Measurements from ENCODE around the gene CD300LG.

CD300LG gene

GRCh38 chr17:43814026-43814425 lies 33.0 kb upstream of the CD300LG start:
- H3K79me2 ChIP-seq (ENCODE audit: control insufficient read depth, low read length): no peaks in the 10 kb centered on the region
- no peak overlapping the region for H3K4me3 ChIP-seq (ENCODE audit: low read length)
- no peaks in the 10 kb centered on the region for H3K36me3 ChIP-seq (ENCODE audit: control insufficient read depth, low read length)
- no peak overlapping the region for H3K27ac ChIP-seq (ENCODE audit: low read depth, low read length)
- no peaks in the 10 kb centered on the region for H3K4me1 ChIP-seq (ENCODE audit: control insufficient read depth, low read length)
- H4K20me1 ChIP-seq (ENCODE audit: control insufficient read depth, insufficient read depth, low read depth, low read length): no peaks in the 10 kb centered on the region
- H3K4me2 ChIP-seq (ENCODE audit: low read length): no peak overlapping the region
- H3K9me2 ChIP-seq (replicated peaks; ENCODE audit: control insufficient read depth, low read length): no peaks in the 10 kb centered on the region
- no peaks in the 10 kb centered on the region for H3F3A ChIP-seq (ENCODE audit: control insufficient read depth, insufficient read depth)
- no peaks in the 10 kb centered on the region for H3K27me3 ChIP-seq (ENCODE audit: control insufficient read depth, low read length)
- TF ChIP-seq CTCF (IDR thresholded peaks at IDR 0.05; ENCODE audit: low read depth, low read length, poor library complexity, severe bottlenecking) (no peak), EZH2phosphoT487 (IDR thresholded peaks at IDR 0.05; ENCODE audit: borderline replicate concordance, low read length) (no peak)
- no peaks in the 10 kb centered on the region for H3K9me3 ChIP-seq (ENCODE audit: control insufficient read depth, insufficient read depth, low read length)

- TF ChIP-seq CTCF (IDR thresholded peaks at IDR 0.05; ENCODE audit: low read depth, low read length, poor library complexity, severe bottlenecking) (no peak), EZH2phosphoT487 (IDR thresholded peaks at IDR 0.05; ENCODE audit: borderline replicate concordance, low read length) (no peak)
- H4K20me1 ChIP-seq (ENCODE audit: control insufficient read depth, insufficient read depth, low read depth, low read length): no peaks in the 10 kb centered on the region
- no peaks in the 10 kb centered on the region for H3K36me3 ChIP-seq (ENCODE audit: control insufficient read depth, low read length)
- H3K27ac ChIP-seq (ENCODE audit: low read depth, low read length): no peak overlapping the region
- H3K4me3 ChIP-seq (ENCODE audit: low read length): no peak overlapping the region
- no peaks in the 10 kb centered on the region for H3K79me2 ChIP-seq (ENCODE audit: control insufficient read depth, low read length)
- H3K4me1 ChIP-seq (ENCODE audit: control insufficient read depth, low read length): no peaks in the 10 kb centered on the region
- no peaks in the 10 kb centered on the region for H3K9me3 ChIP-seq (ENCODE audit: control insufficient read depth, insufficient read depth, low read length)
- H3K27me3 ChIP-seq (ENCODE audit: control insufficient read depth, low read length): no peaks in the 10 kb centered on the region
- H3F3A ChIP-seq (ENCODE audit: control insufficient read depth, insufficient read depth): no peaks in the 10 kb centered on the region
- no peak overlapping the region for H3K4me2 ChIP-seq (ENCODE audit: low read length)
- no peaks in the 10 kb centered on the region for H3K9me2 ChIP-seq (replicated peaks; ENCODE audit: control insufficient read depth, low read length)
Observed at GRCh38 chr17:43814714-43815113, 32.3 kb upstream of the CD300LG start.

- Histone ChIP-seq H3K4me3 (ENCODE audit: low read length) (no peak overlapping the region), H3K9me2 (replicated peaks; ENCODE audit: control insufficient read depth, low read length) (no peaks in the 10 kb centered on the region), H4K20me1 (ENCODE audit: control insufficient read depth, insufficient read depth, low read depth, low read length) (no peaks in the 10 kb centered on the region), H3K27ac (ENCODE audit: low read depth, low read length) (no peak overlapping the region), H3K4me1 (ENCODE audit: control insufficient read depth, low read length) (no peaks in the 10 kb centered on the region), H3K27me3 (ENCODE audit: control insufficient read depth, low read length) (no peaks in the 10 kb centered on the region), H3K36me3 (ENCODE audit: control insufficient read depth, low read length) (no peaks in the 10 kb centered on the region), H3K4me2 (ENCODE audit: low read length) (no peak overlapping the region), H3K9me3 (ENCODE audit: control insufficient read depth, insufficient read depth, low read length) (no peaks in the 10 kb centered on the region), H3K79me2 (ENCODE audit: control insufficient read depth, low read length) (no peaks in the 10 kb centered on the region), H3F3A (ENCODE audit: control insufficient read depth, insufficient read depth) (no peaks in the 10 kb centered on the region)
- TF ChIP-seq CTCF (IDR thresholded peaks at IDR 0.05; ENCODE audit: low read depth, low read length, poor library complexity, severe bottlenecking) (no peak), EZH2phosphoT487 (IDR thresholded peaks at IDR 0.05; ENCODE audit: borderline replicate concordance, low read length) (no peak)
Observed at GRCh38 chr17:43816336-43817320, 30.3 kb upstream of the CD300LG start.

Measured in DOHH2 (cell line).